ENCODE results near the gene PHF5A. TPM values are rescaled to one million over a fixed set of nuclear protein-coding genes. Genes with fewer than 3 reads are reported as not detected.
"Not testable (repeated sequence)": the region's sequence is repeated elsewhere in the genome, so short reads cannot be mapped to it uniquely, and the experiment has no call there.

PHF5A gene
- total RNA-seq, 2 experiments from 2014 or later: 47.0 to 51.0 TPM

DNA sequence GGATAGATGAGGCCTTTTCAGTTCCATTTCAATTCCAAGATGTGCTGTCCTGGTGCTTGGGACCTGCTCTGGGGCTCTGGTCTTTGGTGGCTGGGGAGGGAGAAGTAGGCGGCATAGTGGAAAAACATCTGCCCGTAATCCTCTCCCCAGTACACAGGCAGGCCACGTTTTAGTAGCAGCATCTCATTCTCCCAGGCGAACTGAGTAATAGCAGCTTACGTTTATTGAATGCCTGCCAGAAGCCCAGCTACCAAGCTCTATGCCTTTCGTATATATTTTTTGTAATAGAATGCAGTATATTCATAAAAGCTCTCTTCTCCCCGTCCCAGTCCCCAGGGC lies 11.9 kb upstream of the PHF5A start:
- Mint-ChIP-seq H3K4me3 (no peak overlapping the region), H3K36me3 (no peaks in the 10 kb centered on the region), H3K27me3 (no peaks in the 10 kb centered on the region), H3K9me3 (no peaks in the 10 kb centered on the region), H3K4me1 (peaks cover 9% of the 10 kb centered on the region), H3K27ac (no peak overlapping the region)
- POLR2A ChIA-PET: interaction anchor here (2.4 kb wide), 1 partner anchor 12 kb away, joined by 7 read pairs; the partner anchor contains the start of genes ACO2 and PHF5A
- DNase-seq (no peak), ATAC-seq (ENCODE audit: low read depth) (no peak)

DNA sequence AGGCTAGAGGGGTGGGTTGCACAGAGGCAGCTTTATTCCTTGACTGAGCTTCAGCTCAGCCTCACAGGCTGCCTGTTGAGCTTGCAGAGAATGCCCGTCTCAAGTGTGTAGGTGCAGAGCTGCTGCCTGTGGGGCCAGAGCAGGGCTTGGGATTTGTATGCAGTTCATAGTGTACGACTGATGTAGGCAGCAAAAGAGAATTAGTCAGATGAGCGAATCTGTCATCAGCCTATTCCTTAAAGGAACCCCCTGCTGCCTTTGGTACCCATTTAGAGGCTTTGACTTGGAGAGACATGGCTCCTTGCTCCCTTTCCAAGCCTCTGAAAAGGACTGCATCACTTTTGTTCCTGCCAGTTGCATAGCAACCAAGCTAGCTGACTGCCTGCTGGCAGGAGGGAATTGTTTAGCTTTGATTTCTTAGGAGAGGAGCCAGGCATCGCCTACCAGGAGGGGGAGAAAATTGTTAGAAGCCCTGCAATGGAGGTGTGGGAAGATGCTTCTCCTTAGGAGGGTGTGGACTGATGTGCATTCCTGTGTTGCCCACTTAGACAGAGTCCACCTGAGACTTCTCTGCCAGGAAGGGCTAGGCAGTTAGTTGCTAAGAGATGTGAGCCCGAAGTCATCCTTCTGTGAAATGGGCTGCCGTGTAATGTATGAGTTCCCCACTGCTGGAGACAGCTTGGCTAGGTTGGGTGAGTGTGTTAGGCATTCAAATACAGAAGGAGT lies 11.3 kb upstream of the PHF5A start:
- Mint-ChIP-seq H3K9me3 (no peaks in the 10 kb centered on the region), H3K36me3 (no peaks in the 10 kb centered on the region), H3K4me3 (no peak overlapping the region), H3K27me3 (no peaks in the 10 kb centered on the region), H3K4me1 (peaks cover 9% of the 10 kb centered on the region), H3K27ac (no peak overlapping the region)
- POLR2A ChIA-PET: interaction anchor here (2.4 kb wide), 1 partner anchor 11 kb away, joined by 7 read pairs; the partner anchor contains the start of genes ACO2 and PHF5A
- DNase-seq: no peak
- ATAC-seq (ENCODE audit: low read depth): no peak

DNA sequence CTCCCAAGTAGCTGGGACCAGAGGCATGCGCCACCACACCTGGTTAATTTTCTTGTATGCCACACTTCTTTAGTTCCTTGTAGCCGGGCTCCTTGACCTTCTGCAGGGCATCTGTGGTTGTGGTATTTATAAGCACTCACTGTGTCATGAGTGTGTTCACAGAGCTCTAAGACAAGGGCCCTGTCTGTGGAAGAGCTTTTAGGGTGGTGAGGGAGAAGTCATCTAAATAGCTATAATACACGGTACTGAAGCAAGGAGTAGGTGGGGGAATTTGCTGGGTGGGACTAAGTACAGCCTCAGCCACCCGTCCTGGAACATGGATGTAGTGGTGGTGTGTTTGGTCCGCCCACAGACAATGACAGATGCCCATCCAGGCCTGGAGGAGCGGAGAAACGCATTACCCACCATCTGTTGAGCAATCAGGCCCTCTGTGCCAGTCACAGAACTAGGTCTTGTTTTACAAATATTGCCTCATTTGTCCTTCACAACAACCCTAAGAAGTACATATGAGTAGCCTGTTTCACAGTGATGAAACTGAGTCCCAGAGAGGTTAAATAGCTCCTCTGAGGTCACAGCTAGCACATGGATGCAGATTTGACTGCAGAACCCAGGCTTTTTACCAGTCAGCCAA lies 10.5 kb upstream of the PHF5A start:
- Mint-ChIP-seq H3K36me3 (no peaks in the 10 kb centered on the region), H3K4me3 (no peak overlapping the region), H3K4me1 (peaks cover 9% of the 10 kb centered on the region), H3K27me3 (no peaks in the 10 kb centered on the region), H3K27ac (no peak overlapping the region), H3K9me3 (no peaks in the 10 kb centered on the region)
- POLR2A ChIA-PET: interaction anchor here (2.4 kb wide), 1 partner anchor 10 kb away, joined by 7 read pairs; the partner anchor contains the start of genes ACO2 and PHF5A
- DNase-seq: no peak
- no peak for ATAC-seq (ENCODE audit: low read depth)

DNA sequence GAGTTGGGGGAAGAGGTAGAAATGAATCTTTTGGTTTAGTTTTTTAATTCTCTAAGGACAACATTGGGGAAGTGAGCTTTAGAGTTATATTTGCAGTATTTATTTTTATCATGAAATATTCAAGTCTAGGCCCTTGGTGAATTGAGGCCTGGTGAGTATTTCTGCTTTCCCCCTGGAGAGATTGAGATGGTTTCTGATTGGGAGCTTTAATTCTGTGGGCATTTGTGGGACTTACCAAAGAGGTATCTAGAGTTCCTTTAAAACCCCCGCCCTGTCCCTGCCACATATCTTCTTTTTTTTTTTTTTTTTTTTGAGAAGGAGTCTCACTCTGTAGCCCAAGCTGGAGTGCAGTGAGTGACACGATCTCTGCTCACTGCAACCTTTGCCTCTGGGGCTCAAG lies 10.0 kb upstream of the PHF5A start:
- H3K9me3 Mint-ChIP-seq: no peaks in the 10 kb centered on the region
- no peak overlapping the region for H3K27ac Mint-ChIP-seq

DNA sequence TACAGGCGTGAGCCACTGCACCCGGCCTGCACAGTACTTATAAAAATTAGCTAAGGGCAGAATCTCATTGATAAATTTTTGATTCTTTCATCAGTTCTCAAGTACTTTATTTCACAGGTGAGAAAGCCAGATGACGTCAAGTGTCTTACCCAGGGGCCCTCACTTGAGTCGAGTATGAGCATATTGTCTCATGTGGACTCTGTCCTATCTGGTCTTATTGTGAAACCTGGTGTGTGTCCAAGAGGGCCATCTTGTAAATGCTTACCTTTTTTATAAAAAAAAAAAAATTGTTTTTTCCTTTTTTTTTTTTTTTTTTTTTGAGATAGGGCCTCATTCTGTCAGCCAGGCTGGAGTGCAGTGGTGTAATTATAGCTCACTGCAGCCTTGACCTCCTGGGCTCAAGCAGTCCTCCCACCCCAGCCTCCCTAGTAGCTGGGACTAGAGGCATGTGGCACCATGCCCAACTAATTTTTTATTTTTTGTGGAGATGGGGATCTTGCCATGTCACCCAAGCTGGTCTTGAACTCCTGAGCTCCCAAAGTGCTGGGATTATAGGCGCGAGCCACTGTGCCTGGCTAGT lies 6.5 kb upstream of the PHF5A start:
- POLR2A ChIA-PET: interaction anchor here (0.7 to 1.0 kb wide), 2 partner anchors 25 to 220 kb away, joined by 3 read pairs; no protein-coding TSS in a partner anchor
- peaks cover 18% of the 10 kb centered on the region for H3K4me1 Mint-ChIP-seq
- H3K4me3 Mint-ChIP-seq: no peak overlapping the region
- ATAC-seq (ENCODE audit: low read depth): no peak
- H3K36me3 Mint-ChIP-seq: peaks cover 3% of the 10 kb centered on the region
- no peak for DNase-seq
- no peak overlapping the region for H3K27ac Mint-ChIP-seq
- H3K27me3 Mint-ChIP-seq: no peaks in the 10 kb centered on the region
- no peaks in the 10 kb centered on the region for H3K9me3 Mint-ChIP-seq

More for the DNA sequence above, 10.0 kb upstream of the PHF5A start:
- POLR2A ChIA-PET: interaction anchor here (2.4 kb wide), 1 partner anchor 10 kb away, joined by 7 read pairs; the partner anchor contains the start of genes ACO2 and PHF5A
- no peak for DNase-seq
- H3K4me1 Mint-ChIP-seq: peaks cover 11% of the 10 kb centered on the region
- no peak overlapping the region for H3K4me3 Mint-ChIP-seq
- no peaks in the 10 kb centered on the region for H3K27me3 Mint-ChIP-seq
- no peaks in the 10 kb centered on the region for H3K36me3 Mint-ChIP-seq
- ATAC-seq (ENCODE audit: low read depth): no peak

DNA sequence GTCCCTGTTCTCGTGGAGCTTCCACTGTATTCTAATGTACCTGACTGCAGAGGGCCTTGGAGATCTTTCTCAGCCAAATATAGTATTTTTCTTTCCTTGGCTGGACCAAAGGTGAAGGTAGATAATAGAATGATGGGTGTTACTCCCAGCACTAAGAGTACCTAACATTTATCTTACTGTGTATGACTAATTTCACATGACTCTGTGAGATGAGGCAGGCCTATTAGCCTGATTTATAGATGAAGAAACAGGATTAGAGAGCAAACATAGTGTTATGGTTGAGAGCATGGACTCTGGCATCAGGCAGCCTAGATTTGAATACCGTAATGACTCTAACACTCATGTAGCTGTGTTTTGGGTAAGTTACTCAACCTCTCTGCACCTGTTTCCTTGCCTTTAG lies 3.1 kb upstream of the PHF5A start:
- POLR2A ChIA-PET: no interaction called here
- DNase-seq (no peak), ATAC-seq (ENCODE audit: low read depth) (no peak)
- Mint-ChIP-seq H3K27ac (no peak overlapping the region), H3K36me3 (peaks cover 12% of the 10 kb centered on the region), H3K4me3 (no peak overlapping the region), H3K9me3 (no peaks in the 10 kb centered on the region), H3K27me3 (no peaks in the 10 kb centered on the region), H3K4me1 (peaks cover 32% of the 10 kb centered on the region)

DNA sequence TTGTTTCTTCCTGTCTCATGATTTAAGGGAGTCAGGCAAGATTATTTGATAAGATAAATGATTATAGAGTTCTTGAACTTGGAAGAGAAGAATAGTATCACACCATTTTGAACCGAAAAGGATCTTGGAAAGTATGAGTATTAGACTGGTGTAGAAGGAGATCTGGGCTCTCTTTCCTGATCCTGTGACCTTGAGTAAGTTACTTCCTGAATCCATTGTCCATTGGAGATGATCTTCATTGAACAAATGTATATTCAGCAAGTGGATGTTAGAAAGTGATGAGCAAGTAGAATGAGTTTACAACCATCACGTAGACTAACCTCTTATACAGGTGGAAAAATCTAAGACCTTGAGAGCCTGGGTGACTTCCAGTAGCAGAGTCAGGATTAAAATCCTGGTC lies 2.4 kb upstream of the PHF5A start:
- POLR2A ChIA-PET: no interaction called here
- H3K36me3 Mint-ChIP-seq: peaks cover 12% of the 10 kb centered on the region
- H3K9me3 Mint-ChIP-seq: no peaks in the 10 kb centered on the region
- H3K27me3 Mint-ChIP-seq: no peaks in the 10 kb centered on the region
- peak overlapping the region; percentile 65 for H3K4me3 Mint-ChIP-seq
- H3K27ac Mint-ChIP-seq: peak overlapping the region; percentile 76
- H3K4me1 Mint-ChIP-seq: peaks cover 34% of the 10 kb centered on the region
- no peak for DNase-seq
- ATAC-seq (ENCODE audit: low read depth): no peak

DNA sequence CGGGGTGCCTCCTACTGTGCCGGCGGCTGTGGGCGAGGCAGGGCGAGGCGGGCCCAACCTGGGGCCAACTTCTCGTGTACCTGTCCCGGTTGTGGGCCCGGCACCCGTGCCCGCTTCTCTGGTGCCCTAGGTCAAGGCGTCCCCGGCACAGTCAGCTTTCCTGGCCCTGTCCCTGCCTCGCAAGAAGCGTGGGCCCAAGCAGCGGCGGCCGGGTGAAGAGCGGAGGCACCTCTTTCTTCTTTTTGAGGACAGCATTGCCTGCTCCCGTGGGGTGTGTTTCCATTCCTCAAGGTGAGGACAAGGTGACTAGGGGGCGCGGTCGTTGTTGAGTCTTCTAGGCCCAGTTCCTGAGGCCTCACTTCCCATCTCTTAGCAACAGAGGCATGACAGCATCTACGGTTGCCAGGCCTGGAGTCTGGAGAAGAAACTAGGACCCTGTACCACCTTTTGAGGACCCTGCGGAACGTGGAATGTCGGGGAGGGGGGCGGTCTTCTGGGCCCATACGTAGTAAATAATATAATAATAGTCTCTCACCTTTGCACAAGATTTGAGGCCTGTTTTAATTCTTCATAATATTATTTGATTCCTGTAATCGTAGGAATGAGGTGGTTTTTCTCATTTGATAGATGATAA lies 843 bp upstream of the PHF5A start:
- no peaks in the 10 kb centered on the region for H3K9me3 Mint-ChIP-seq
- H3K36me3 Mint-ChIP-seq: peaks cover 17% of the 10 kb centered on the region
- H3K4me3 Mint-ChIP-seq: peak overlapping the region; percentile 94
- ATAC-seq (ENCODE audit: low read depth) (peak; percentile 4), DNase-seq (no peak)
- peaks cover 39% of the 10 kb centered on the region for H3K4me1 Mint-ChIP-seq
- POLR2A ChIA-PET: interaction anchor here (0.6 to 3.7 kb wide), 17 partner anchors 10 to 518 kb away, joined by 3 to 142 read pairs (median 7); partner anchors contain the start of genes CENPM, PMM1, RANGAP1 and RBX1
- no peaks in the 10 kb centered on the region for H3K27me3 Mint-ChIP-seq
- H3K27ac Mint-ChIP-seq: peak overlapping the region; percentile 100

DNA sequence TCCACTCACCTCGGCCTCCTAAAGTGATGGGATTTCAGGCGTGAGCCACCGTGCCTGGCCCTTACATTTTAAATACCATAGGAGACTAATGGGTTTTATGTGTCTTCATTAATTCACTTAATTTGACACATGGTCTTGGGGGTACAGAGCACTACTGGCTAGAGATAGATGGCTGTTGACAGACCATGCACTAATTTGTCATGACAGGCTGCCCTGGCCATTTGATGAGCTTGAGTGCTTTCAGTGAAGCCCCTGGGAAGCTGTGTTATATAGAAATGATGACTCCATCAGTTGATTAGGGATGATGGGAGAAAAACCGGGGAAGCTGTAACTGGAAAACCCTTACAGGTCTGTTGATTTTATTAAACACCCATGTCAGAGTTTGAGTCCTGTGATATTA lies 6.6 kb downstream of the PHF5A start:
- H3K27ac Mint-ChIP-seq: no peak overlapping the region
- H3K27me3 Mint-ChIP-seq: no peaks in the 10 kb centered on the region
- DNase-seq (no peak), ATAC-seq (ENCODE audit: low read depth) (no peak)
- no peak overlapping the region for H3K4me3 Mint-ChIP-seq
- POLR2A ChIA-PET: interaction anchor here (0.7 to 2.2 kb wide), 2 partner anchors 16 to 128 kb away, joined by 3 to 9 read pairs; partner anchors contain the start of genes PMM1 and TOB2
- H3K36me3 Mint-ChIP-seq: peaks cover 21% of the 10 kb centered on the region
- peaks cover 18% of the 10 kb centered on the region for H3K4me1 Mint-ChIP-seq
- no peaks in the 10 kb centered on the region for H3K9me3 Mint-ChIP-seq

DNA sequence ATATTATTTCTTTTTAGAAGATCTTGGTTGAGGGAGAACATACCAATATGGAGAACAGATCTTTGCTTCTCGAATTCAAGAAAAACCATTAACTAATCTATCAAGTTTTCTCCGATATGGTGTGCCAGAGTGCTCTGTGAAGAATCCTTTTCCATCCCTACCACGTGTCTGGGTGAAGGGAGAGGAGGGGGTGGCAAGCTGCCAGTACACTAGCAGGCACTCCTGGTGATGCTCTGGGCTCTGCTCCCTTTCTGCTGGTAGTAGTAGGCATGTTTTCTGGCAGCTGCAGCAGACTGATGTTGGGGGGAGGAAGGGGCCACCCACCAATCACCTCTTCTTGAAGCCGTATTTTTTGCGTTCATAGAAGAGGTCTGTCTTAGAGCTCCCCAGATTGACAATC lies 8.4 kb downstream of the PHF5A start:
- not testable (repeated sequence) for ATAC-seq (ENCODE audit: low read depth); DNase-seq; H3K4me3 Mint-ChIP-seq; H3K9me3 Mint-ChIP-seq; H3K27me3 Mint-ChIP-seq; H3K27ac Mint-ChIP-seq
- H3K36me3 Mint-ChIP-seq: peaks cover 20% of the 10 kb centered on the region
- POLR2A ChIA-PET: interaction anchor here (2.3 kb wide), 1 partner anchor 12 kb away, joined by 6 read pairs; no protein-coding TSS in a partner anchor
- peaks cover 16% of the 10 kb centered on the region for H3K4me1 Mint-ChIP-seq

DNA sequence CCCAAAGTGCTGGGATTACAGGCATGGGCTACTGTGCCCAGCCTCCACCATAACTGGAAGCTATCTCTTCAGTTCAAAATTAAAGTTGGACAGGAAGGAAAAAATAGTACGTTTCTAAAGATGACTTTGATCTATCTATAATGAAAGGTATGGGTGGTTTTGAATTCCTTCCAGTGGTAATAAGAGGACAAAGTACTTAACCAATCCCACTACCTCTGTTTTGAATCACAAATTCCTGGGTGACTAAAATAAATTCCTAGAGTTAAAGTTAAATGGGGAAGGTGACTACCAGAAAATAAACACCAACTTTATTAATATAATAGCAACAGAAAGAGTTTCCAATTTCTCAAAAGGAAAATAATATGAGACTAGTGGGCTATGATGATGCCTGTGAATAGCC lies 9.1 kb downstream of the PHF5A start:
- Mint-ChIP-seq H3K4me1 (peaks cover 12% of the 10 kb centered on the region), H3K9me3 (no peaks in the 10 kb centered on the region), H3K36me3 (peaks cover 16% of the 10 kb centered on the region), H3K4me3 (no peak overlapping the region), H3K27me3 (no peaks in the 10 kb centered on the region), H3K27ac (no peak overlapping the region)
- ATAC-seq (ENCODE audit: low read depth): no peak
- DNase-seq: no peak
- POLR2A ChIA-PET: interaction anchor here (2.3 kb wide), 1 partner anchor 11 kb away, joined by 6 read pairs; no protein-coding TSS in a partner anchor

DNA sequence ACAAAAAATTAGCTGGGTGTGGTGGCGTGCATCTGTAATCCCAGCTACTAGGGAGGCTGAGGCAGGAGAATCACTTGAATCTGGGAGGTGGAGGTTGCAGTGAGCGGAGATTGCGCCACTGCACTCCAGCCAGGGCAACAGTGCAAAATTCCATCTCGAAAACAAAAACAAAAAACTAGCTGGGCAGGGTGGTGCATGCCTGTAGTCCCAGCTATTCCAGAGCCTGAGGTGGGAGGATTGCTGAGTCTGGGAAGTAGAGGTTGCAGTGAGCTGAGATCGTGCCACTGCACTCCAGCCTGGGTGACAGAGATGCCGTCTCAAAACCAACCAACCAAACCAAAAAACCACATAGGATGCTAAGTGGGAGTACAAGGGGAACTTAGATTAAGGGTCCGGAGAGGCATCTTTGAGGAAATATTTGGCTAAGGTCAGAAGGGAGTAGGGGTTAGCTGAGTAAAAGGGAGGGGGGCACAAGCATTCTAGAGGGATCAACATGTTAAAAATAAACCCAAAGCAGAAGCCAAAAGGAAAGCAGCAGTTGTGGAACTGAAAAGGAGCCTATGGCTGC lies 10.2 kb downstream of the PHF5A start:
- peak overlapping the region; percentile 56 for H3K27ac Mint-ChIP-seq
- no peak overlapping the region for H3K4me3 Mint-ChIP-seq
- H3K4me1 Mint-ChIP-seq: peaks cover 9% of the 10 kb centered on the region
- POLR2A ChIA-PET: interaction anchor here (1.3 to 2.3 kb wide), 2 partner anchors 10 kb away, joined by 6 read pairs; partner anchors contain the start of genes ACO2 and PHF5A
- DNase-seq: no peak
- no peaks in the 10 kb centered on the region for H3K9me3 Mint-ChIP-seq
- H3K36me3 Mint-ChIP-seq: peaks cover 10% of the 10 kb centered on the region
- ATAC-seq (ENCODE audit: low read depth): no peak
- H3K27me3 Mint-ChIP-seq: no peaks in the 10 kb centered on the region
